GM19455 (cell line): ENCODE data around the gene CREG1.

Source experiments
- ATAC-seq: cut with Tn5 transposase; IDR thresholded peaks from one replicate; pipeline ENCODE4 v1.9.1; 2021; ENCODE audit not compliant: unreplicated experiment

CREG1 gene

DNA sequence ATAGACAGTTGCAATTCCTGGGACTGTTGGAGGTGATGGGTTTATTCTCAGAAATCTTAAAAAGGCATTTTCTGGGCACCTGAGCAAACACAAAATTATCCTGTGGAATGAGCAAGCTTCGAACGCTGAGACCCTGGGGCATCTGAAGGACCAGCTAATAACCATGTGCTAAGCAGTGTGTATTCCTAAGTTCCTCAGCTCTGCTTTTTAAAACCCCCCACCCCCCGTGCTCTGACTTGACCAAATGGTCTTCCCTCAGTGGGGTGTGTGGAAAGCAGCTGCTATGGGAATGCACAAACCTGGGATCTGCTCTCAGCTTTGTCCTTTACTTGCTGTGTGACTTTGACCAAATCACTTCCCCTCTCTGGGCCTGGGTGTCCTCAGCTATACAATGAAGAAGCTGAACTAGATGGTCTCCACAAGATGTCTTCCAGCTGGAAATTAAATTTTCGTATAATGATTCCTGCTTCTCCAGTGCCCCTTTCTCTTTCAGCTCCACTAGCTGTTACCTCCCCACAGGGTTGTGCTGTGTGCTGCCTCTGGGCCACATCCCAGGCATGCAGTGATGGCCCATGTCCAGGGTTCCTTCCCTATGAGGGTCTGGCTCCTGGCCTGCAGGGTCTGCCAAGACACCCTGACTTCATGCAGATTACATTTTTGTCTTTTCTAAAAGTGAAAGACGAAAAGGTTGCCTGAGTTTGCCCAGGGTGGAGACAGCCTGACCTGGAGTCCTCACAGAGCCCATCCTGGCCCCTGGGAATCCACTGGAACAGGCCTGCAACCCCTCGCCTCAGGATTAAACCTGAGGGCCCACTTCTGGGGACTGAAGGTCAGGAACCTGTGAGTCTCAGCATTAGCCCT, 20.4 kb downstream of the CREG1 start:
- ATAC-seq: no peak

DNA sequence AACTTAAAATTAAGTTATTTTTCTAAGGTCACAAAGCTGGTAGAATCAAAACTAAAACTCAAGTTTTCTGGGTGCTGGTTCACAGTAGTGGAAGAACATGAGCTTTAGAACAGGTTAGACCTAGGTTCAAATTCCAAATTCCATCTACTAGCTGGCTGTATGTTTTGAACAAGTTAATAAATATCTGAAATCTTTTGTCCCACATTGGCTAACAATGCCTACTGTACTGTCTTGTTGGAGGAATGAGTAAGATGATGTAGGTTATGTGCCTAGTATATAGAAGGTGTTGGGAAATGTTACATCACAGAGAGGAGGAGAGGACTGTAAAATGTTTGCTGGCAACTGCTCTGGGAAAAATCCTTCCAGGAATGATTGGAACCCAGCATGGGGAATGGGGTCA, 21.2 kb downstream of the CREG1 start:
- no peak for ATAC-seq

DNA sequence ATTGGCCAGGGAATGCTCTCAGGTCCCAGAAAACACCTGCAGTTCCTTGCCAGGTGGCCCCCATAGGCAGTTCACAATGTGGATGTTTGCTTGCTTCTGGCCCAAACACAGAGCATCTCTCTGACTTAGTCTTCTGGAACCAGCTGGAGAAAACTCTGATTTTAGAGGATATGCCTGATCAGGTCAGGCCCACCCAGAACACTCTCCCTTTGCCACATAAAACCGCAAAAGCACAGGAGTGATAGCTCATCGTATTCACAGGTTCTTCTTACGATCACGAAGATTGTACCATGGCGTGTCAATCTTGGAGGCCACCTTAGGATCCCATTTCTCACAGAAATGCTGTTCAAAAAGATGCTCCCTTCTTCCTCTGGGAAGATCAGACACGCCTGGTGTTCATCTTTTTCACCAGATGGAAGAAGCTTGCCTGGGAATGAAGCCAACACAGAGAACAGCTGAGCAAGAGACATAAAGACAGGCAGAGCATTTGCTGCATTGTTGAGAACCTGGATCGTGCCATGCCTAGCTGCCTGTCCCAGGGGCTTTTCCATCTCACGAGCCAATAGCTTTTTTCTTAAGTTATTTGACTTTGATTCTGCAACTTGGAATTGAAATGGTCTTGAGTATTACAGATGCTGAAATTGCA, 23.6 kb downstream of the CREG1 start:
- ATAC-seq: no peak

DNA sequence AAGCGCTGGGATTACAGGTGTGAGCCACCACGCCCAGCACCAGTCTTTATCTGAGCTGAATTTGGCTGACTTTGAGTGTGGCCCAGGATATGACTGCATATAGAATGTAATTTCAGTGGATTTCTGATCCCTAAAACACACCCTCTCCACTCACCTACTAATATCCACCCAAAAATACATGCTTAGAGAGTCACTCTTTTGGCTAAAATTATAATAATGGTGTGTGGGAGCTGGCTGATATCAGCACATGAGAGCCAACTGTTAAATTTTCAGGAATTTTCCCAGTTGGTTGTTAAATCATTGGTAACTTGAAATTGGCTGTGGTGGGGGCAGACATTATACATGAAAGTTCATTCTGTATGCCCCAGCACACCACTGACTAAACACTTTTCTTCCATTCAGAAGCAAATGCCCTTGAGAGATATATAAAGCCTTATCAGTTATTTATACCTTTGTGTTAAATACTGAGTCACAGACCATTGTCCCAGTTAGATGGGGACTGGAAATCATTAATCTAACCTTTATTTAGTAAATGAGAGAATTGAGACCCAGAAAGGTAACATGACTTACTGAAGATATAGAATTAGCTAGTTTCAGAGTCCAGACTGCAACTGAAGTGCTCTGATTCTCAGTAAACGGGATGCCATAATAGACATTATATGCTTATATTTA, 25.4 kb downstream of the CREG1 start:
- no peak for ATAC-seq

DNA sequence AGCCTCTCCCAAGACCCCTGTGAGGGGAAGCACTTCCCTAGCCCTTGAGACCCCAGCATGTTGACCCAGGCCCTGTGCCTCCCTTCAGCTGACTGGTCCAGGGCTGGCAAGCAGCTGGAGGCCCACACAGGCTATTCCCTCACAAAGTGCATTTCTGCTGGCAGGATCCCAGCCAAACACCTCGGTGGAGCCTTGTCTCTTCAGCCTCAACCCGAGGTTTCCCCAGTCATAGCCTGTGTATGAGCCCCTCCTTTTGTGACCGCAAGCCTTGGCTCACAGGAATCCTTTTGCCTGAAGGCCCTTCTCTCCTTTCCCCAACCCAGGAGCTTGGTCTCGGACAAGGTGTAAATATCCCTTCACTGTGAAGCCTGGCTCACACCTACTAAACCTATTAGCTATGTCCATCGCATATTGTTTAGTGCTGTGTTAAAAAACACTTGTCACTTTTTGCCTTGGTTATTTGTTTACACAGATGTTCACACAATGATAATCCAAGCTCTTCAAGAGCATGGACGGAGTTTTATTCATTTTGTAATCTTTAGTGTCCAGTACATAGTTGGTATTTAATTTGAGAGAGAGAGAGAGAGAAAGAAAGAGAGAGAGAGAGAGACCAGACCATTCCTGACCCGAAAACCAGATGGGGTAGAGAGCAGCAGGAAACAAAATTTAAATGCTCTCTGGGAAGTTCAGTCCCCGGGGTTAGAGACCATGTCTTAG, 26.7 kb downstream of the CREG1 start:
- ATAC-seq: no peak

DNA sequence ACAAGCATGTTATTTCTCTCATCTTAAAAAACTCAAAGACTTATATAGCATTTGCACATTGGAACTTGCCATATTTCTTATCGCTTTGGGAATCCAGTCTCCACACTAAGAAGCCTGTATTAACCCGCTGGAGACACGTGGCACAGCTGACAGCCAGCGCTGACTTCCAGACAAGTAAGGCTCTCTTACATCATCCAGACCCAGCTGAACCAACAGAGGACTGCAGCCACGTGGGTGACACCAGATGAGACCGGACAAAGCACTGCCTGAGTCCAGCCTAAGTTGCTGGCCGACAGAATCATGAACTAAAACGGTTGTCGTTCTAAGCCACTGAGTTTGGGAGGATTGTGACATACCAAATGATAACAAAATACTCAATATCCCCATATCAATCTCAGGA, 28.9 kb downstream of the CREG1 start:
- ATAC-seq: no peak

DNA sequence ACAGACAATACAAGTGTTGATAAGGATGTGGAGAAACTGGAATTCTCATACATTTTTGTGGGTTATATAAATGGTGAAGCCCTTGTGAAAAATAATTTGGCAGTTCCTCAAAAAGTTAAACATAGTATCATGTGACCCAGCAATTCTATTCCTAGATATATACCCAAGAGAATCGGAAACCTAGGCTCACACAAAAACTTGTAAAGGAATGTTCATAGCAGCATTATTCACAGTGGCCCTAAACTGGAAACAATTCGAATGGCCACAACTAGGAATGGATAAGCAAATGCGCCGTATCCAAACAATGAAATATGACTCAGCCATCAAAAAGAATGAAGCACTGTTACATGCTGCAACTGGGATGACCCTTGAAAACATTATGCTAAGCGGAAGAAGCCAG, 31.3 kb downstream of the CREG1 start:
- no peak for ATAC-seq

DNA sequence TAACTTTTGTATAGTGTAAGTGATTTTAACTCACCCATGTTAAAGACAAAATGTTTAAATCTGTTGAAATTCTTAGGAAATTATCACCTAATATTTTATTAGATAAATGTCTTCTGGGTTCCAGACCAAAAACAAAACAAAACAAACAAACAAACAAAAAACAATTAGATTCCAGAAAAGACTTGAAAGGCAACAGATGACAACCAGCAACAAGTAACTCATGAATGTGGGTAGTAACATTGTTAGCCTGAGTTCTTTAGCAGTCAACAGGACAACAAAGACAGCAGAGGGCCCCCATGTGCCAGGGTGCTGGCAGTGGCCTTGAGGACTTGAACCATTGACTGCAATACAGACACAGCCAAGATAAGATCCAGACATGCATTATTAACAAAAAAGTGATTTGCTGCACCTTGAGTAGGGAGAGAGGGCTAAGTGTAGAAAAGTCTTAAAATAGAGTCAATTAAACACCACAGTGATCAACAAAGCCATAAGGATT, 32.8 kb downstream of the CREG1 start:
- no peak for ATAC-seq

DNA sequence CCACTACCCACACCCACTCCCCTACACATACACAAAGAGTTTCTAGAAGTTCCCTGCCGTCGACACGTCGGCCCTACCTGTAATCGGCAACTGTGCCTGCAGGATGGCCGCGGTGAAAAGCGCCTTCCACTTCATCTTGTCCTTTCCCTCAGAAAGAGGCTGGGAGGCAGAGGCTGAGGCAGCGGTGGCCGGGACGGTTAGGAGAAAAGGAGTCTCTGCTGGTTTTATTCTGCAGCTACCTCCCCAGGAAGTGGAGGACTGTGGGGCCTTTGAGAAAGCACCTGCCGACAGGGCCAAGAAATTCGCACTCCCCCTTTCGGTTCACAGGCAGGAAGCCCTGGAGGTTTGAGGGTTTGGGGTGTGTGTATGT, 35.2 kb downstream of the CREG1 start, which contains the start of gene CD247:
Gene CD247 (minus strand): TSS at position 199 of the 370 bp plus-strand sequence. CDS start 64 bp downstream, at position 135.
- ATAC-seq: no peak

DNA sequence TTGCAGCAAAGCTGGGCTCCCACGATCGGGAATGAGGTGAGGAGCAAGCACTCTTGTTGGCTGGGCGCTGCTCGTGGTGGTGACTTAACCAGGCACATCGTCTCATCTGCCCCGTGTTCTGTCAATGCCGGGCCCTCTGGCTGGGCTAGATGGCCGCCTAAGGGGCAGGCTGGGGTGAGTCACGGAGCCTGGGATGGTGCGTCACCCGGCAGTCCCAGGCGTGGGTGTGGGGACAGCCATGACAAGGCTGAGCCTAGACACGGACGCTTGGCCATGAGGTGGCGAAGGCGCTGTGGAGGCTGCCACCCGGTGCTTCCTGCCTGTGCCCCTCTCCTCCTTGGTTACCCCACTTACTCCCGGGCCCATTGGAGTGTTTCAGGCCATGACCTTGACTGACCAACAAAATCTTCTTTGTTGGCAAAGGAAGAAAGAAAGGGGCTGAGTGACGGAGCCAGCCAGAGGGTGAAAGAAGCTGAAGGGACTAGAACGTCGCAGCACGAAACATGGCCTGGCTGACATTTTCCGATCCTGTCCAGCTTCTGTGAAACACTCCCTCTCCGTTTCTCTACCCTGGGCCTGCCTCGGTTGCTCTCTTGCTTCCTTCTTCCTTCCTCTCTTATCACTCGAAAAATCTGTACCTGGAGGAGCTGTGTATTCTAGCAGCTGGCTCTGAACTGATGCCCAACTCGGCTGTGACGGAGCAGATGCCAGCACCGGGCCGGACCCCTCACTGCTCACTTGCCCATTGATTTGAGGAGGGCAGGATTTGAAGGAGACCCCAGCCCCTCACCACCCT, 35.8 kb downstream of the CREG1 start:
- ATAC-seq: no peak

DNA sequence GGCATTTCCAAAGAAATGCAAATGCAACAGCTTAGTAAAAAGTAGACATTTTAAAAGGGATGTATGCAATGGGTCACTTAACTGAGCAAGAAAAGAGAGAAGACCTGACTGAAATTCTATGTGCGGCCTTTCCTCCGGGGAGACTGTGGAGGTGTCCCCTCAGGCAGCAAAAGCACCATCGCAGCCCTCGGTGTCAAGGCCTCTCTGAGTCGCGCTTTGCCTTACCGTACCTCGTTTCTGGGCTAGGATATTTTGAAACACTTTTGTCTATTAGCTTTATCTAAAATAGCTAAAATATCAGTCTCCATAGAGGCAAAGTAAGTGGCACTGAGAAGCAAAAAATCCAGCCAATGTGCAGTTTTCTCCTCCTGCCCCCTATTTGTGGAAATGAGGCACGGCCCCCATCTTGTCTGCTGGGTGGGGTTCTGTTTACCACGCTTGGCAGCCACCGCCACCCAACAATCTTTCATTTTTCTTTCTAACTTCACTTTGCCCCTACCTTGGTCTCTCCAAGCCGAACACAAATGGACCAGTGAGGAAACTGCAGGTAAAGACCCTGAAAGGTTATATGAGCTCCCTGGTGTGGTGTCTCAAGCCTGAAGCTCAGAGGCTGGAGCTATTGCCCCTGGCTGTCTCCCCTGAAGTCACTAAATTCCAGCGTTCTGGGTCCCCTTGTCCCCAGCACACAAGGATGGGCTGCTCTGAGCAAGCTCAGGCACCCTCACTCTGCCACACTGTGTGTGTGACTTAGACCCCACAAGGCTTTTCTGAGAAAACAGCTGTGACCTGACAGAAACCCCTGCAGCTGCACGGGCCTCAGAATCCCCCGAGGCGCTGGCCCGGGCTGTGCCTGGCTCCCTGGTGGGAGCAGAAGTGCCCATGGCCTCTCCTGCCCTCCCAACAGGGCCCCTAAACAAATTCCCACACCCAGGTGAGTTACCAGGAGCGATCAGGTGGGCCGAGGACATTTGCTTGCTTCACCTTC, 36.9 kb downstream of the CREG1 start:
- ATAC-seq: no peak

DNA sequence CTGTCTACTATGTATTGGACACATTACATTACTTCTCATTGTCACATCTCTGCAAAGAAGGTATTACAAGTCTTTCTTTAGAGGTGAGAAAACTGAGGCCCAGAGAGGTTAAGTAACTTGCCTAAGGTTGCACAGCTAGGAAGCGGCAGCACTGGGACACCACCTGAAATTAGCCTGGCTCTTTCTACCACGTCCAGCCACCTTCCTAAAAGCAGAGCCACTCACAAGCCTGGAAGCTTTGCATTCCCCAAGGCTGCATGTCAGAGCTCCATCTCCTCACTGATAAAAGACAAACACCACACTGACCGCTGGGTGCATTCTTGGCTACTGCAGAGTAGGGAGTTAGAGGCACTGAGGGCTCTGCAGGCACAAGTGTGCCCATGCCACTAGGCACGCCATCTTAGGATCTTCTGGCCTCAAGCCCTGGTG, 37.7 kb downstream of the CREG1 start:
- no peak for ATAC-seq

DNA sequence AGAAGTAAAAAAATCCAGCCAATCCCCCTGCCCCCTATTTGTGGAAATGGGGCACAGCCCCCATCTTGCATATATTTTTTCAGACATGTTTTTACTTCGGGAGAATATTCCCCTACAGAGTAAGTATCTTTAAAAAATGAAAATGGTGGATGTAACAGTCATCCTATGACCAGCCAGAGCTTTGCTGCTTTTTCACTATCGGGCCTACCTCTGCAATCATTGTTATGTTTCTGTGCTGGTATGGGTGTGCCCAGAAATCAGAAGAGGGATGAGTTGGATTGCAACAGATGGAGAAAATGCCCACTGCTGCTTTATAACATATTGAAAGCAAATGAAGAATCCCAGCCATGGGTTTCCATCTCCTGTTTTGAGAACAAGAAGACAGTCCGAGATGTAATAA, 38.1 kb downstream of the CREG1 start:
- no peak for ATAC-seq

DNA sequence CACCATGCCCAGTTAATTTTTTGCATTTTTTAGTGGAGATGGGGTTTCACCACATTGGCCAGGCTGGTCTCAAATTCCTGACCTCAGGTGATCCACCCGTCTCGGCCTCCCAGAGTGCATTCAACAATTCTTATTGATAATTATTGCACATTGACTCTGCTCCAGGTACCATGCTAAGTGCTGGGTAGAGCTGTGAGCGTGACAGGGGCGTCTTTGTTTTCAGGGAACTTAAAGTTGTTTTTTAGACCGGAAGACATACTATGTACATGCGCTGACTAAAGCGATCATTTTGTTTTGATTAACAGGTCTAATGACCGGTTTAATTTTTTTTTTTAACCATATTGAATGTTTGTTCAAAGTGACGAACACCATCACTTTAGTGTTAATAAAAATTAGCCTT, 39.3 kb downstream of the CREG1 start:
- ATAC-seq: no peak

DNA sequence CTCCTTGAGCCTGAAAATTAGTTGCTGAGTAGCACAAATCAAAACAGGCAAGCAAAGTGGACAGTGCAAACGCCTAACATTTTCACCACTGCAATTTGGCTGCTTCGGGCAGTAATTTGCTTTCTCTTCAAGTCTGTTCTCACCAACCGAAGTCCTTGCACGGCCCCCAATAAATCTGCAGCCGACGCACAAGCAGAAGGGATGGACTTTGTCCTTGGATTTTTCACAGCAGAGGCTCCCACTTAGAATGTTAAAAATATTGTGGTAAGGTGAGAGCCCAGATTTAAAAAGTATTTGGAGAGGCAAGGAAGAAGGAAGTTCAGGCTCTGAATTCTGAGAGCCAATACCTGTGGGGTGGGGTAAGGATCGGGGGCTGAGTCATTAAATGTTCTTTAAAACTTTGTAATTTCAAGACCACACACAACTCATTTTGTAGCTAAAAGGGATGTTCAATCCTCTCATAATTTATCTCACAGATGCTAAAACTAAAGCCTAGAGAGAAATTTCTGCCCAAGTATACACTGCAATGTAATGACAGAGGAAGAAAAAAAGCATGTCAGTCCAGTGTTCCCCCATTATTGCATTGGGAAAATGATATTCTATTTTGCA, 41.4 kb downstream of the CREG1 start:
- ATAC-seq: no peak

DNA sequence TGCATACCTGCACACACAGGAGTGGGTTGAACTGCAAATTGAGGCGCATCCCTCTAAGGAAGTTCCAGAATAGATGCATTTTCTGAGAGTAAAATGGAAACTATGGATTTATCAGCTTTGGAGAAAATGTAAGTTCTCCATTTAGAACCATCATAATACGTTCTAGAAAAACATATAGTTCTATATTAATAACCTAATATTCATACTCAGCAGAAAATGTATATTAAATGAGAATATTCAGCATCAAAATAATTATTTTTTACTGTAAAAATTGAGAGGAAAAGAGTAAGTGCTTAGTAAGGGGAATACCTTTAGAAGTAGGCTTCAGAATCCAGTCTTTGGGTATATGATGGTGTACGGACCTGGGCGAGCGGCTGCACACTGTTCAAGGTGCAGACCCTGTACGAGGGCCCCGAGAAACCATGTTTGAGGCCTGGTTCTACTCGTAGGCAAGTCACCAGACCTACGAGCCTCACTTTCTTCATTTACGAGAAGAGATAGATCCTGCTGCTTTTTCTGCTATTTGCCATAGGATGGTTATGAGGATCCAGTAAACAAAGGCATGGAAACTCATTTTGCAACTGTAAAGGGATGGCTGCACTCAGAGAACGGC, 42.1 kb downstream of the CREG1 start:
- no peak for ATAC-seq

DNA sequence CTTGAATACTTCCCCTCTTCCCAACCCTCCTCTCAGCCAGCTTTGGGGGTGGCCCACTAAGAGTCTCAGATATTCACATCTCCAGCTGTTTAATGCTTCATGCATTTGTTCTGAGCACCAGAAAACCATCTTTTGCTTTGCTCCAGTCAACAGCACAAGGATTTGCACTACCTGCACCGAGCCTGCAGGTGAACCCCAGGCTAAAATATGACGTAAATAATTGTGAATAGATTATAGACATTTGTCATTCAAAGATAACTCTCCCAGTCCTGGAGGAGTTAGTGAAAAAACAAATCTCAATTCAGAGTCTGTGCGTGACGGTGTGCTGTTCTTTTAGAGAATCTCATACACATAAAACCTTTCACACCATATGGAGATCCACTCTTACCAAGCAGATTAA, 42.7 kb downstream of the CREG1 start:
- ATAC-seq: no peak

DNA sequence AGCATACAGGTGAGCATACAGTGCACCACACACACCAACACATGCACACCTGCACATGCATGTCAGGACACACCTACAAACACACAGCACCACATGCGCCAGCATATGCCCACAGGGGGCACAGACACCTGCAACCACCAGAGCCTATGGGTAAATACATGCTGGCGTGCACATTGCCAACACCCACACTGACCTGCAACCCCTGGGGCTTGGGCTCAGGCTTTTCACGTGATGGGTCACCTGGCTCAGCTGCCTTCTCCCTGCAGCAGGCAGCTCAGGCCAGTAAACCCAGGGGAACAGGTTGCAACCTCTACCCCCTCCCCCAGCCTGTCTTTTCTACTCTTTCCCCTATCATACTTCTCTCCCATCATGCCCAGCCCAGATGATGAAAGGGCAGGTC, 43.3 kb downstream of the CREG1 start:
- no peak for ATAC-seq
